Measurements from ENCODE around the gene UHRF1.
A peak's percentile ranks its signal among the peaks of the same experiment; 100 is the strongest.
"Not testable (repeated sequence)": the region's sequence is repeated elsewhere in the genome, so short reads cannot be mapped to it uniquely, and the experiment has no call there.

UHRF1 gene

DNA sequence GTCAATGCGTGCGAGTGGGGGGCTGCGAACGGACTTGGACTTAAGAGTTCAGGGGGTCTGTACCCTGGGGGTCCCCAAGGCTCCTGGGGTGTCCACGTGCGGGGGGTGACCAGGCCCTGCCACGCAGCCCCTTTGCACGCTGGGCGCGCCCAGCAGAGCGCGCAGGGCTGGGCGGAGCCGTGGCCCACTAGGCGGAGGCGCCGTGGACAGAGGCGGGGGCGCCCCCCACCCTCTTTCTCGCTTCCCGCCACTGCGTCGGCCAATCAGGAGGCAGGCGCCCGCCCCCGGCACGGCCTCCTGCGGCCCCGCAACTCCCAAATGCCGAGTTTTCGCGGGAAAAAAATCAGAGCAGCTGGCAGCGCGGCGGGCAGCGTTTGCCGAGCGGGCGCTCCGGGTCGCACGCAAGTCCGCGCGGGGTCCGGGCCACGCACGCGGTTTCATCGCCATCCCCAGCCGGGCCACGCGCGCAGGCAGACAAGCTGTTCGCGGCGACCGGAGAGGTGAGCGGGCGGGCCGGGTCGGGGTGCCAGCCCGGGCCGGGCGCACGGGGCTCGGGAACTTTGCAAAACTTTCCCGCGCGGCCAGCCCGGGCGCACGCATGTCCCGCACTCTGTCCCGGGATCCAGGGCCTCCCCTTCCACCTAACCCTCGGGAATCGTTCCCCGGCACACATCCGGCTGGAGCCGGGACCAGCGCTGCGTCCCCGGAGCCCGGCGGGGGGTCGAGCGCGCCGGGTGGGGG is at the start of gene UHRF1:
TSS of gene UHRF1 (plus strand) at position 346 of the 741 bp plus-strand sequence. CDS start 1,385 bp downstream, outside the sequence.
- DNase-seq = no peak

DNA sequence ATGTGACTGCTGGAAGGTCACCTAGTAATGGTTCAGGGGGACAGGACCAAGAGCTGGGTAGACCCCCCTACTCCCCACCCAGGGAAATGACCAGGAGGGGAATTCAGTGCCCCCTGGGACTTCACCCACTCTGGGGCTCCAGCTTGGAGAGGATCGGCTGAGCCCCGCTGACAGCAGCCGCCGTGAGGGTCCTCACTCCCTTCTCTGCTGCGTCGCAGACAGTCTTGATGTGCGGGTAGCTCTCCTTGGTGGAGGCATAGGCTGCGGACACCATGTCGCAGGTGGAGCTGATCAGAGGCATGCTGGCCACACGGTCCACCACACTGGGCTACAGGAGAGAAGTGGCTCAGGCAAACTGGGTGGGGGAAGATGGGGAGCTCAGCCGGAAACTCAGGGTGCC is 49.6 kb upstream of the UHRF1 start:
- DNase-seq = no peak

DNA sequence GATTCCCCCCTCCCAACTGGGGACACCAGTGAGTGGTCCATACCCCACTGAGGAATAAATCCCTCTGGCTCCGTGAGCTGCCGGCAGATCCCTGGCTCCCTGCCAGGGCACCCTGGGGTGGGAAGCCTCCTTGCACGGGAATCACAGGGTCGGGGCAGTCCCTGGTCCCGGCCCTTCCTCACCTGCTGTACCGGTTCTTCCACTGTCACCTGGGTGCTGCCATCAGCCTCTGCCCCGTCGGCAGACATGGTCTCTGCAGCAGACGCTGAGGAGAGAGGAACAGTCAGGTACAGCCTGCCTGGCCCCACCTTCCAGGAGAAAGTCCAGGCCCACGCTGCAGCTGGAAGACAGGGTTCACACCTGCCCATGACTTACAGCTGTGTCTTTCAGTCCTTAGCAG is 48.2 kb upstream of the UHRF1 start:
- no peak for DNase-seq

DNA sequence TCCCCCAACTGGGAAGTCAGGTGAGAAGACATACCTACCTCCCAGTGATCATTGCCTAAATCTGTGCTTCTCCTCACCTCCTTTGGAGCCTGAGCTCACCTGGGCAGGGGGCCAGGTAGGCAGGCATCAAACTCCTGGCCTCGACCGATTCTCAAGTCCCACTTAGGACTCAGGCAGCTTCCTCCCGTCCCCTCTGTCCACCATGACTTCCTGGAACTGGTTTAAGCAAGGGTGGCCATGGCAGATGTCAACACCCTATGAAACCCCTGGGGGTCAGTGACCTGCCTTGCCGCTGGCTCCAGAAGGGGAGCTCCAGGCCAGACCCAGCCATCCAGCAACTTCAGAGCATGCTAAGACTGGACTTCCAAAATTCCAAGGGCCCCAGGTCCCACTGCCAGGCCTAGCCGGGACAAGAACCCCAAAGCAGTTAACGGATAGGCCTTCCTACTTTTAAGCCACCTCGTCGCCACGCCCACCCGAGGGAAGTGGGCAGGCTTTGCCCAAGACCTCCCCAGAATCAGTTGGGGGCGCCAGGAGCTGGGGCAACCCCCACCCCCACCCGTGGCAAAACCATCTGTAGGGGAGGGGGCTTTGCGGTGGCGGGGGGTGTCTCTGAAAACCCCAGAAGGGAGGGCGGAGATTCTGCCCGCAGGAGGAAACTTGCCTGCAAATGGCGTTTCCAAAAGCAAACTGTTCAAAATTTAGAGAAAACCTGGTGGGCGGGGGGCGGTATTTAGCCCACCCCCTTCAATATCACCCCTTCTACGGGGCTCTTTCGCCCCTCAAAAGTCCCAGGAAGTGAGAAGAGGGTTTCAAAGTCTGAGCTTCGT is 42.5 kb upstream of the UHRF1 start:
- DNase-seq = peak; percentile 49

DNA sequence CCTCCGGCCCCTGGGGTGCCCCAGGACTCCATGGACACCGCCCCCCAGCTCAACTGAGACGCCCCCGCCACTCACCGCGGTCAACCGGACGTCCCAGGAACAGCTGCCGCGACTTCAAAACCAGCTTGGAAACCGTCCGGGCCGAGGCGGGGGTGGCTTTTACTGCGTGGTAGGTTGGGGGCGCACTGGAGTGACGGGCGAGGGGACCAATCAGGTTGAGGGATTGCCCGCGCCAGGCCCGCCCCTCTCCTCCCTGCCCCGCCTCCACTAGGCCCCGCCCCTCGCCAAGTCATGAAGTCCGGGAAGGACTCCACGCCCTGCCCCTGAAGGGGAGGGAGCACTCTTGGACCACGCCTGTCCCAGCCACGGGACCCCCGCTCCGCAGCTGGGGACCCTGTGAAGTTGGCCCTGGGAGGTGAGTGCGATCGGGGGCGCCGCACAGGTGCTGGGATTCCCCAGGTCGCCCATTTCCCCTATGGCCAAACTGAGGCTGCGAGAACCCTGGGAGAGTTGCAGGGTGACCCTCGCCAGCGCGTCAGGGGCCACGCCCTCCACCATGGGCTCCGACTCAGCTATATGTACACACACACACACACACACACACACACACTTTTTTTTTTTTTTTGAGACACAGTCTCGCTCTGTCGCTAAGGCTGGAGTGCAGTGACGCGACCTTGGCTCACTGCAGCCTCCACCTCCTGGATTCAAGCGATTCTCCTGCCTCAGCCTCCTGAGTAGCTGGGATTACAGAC is 41.6 kb upstream of the UHRF1 start, which contains the start of gene PLIN3:
TSS of gene PLIN3 (minus strand) at position 134 of the 752 bp plus-strand sequence. CDS start 6,273 bp downstream, outside the sequence.
- DNase-seq = peak; percentile 87

DNA sequence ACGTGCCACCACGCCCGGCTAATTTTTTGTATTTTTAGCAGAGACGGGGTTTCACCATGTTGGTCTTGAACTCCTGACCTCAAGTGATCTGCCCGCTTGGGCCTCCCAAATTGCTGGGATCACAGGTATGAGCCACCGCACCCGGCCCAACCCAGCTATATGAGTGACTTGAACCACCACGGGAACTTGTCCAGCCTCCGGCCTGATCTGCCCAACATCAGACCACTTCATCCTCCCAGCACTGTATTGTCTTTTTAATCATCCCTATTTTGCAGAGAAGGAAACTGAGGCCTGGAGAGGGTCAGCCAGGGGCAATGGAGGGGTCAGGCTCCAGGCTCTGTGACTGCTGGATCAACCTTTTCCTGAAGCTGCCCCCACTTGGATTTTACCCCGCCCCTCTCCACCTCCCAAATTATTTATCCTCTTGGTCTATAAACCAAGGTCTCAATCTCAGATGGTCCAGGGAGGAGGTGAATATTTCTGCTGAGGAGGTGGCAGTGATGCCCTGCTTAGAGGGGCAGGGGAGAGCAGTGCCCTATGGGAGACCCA is 40.9 kb upstream of the UHRF1 start:
- no peak for DNase-seq

DNA sequence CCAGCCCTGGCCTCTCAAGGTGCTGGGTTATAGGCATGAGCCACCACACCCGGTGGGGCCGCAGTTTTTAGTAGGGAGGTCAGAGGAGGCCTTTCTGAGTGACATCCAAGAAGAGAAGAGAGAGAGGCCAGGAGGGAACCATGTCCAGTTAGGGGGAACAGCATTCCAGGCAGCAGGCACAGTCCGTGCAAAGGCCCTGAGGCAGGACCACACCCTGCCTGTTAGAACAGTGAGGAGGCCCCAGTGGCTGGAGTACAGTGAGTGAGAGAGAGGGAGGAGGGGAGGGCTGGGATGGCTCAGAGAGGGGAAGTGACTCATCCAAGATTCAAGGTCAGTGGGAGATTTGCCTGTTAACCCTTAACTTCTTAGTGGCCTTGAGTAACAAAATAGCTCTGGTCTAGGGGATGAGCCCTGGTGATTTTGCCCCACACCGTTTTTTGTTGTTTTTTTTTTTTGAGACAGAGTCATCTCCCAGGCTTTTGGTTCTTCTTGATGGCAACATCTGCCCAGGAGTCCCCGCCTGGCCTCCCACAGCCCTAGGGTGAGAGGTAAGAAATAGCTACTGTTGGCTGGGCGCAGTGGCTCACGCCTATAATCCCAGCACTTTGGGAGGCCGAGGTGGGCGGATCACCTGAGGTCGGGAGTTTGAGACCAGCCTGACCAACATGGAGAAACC is 39.1 kb upstream of the UHRF1 start:
- DNase-seq = no peak

DNA sequence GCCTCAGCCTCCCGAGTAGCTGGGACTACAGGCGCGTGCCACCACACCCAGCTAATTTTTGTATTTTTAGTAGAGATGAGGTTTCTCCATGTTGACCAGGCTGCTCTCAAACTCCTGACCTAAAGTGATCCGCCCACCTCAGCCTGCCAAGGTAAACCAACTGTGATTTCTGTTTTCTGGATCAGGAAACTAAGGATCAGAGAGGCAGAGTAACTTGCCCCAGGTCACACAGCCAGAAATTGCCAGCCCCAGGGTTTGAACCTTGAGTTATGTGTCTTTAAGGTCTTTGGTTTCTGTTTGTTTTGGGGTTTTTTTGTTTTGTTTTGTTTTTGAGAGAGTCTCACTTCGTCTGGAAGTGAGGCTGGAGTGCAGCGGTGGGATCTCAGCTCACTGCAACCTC is 37.6 kb upstream of the UHRF1 start:
- no peak for DNase-seq

DNA sequence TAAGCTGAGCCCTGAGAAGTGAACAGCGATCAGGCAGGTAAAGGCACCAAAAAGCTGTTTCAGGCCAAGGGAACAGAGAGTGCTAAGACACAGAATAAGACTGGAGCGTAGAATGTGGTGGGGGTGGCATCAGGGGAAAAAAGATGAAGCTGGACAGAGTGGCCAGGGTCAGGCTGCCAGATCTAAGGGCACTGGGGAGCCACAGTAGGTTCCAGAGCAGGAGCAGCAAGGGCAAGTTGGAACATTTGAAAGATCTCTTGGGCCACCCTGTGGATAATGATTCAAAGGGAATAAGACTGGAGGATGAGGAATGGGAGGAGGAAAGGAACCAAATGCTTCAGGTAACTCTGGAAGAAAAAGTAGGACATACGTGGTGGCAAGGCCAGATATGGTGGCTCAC is 35.4 kb upstream of the UHRF1 start:
- DNase-seq = no peak

DNA sequence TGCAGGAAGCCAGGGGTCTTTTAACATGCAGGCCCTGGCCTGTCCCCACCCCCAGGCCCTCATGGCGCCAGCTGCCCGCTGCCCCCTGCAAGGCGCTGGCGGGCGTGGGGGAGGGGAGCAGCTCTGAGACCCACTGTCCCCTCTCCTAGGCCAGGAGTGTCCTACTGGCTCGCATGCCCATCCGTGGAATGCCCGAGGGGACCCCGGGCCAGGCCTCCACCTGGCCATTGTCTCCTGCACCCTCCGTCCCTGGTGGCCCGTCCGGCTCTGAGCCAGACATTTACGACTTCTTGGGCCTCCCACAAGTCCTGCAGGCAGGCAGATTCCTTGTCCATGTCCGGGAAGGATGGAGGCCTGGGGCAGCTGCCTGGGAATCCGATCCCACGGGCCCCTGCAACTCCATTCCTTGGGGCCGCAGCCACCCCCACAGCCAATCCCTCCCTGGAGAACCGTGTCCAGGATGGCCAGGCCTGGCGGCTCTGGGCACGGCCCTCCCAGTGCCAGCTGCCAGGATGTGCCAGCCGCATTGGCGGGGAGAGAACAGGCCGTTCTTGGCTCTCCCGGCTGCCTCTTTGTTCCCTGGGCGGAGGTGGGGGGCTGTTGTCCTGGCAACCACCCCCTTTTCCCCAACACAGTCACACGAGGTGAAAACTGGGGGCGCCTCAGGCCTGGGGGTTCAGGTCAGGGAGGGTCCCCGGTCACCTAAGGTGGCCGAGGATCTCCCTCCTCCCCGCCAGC is 31.4 kb upstream of the UHRF1 start:
- no peak for DNase-seq

DNA sequence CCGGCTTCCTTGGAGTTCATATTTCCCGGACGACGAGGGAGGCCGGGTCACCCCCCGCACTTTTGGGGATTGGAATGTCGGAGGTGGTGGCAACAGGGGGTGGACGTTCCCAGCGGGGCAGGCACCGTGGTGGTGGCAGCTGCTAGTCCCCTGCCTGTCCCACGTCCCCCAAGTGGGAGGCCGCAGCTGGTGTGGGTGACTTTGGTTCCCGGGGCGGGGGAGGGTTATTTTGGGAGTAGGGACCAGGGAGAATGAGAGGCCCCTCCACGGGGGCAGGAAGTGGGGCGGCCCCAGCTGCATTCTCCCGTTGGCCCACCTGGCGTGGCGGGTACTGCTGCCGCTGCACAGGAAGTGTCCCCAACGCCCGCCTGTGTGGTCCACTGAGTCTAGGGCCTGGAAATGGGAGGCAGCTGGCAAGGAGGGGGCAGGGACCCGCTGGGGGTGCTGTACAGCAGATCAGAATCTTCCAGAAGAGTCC is 30.8 kb upstream of the UHRF1 start:
- DNase-seq = no peak

DNA sequence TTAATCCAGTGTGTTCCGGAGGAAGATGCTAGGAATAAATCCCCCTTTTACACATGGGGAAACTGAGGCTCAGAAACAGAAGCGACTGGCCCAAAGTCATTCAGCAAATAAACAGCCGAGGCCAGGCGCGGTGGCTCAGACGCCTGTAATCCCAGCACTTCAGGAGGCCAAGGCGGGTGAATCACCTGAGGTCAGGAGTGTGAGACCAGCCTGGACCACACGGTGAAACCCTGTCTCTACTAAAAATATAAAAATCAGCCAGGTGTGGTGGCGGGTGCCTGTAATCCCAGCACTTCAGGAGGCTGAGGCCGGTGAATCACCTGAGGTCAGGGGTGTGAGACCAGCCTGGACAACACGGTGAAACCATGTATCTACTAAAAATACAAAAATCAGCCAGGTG is 30.3 kb upstream of the UHRF1 start:
- no peak for DNase-seq

DNA sequence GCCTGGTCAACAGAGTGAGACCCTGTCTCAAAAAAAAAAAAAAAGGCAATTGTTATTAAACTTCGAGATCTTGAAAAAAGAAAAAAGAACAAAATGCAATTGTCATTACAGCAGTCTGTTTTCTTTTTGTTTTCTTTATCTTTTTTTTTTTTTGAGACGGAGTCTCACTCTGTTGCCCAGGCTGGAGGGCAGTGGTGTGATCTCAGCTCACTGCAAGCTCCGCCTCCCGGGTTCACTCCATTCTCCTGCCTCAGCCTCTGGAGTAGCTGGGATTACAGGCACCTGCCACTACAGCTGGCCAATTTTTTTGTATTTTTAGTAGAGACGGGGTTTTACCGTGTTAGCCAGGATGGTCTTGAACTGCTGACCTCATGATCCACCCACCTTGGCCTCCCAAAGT is 26.4 kb upstream of the UHRF1 start:
- DNase-seq = not testable (repeated sequence)

DNA sequence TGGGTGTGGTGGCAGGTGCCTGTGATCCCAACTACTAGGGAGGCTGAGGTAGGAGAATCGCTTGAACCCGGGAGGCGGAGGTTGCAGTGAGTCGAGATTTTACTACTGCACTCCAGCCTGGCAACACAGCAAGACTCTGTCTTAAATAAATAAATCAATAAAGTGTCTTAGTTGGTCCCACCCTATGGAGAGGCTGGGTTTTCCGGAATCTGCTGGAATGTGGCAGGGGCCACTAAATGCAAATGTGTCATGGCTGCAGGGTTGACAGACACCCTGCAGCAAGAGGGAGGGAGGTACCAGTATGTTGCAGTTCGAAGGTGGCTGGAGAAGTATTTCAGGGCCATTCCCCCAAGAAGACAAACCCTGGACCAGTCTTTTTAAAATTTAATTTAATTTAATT is 24.3 kb upstream of the UHRF1 start:
- not testable (repeated sequence) for DNase-seq

DNA sequence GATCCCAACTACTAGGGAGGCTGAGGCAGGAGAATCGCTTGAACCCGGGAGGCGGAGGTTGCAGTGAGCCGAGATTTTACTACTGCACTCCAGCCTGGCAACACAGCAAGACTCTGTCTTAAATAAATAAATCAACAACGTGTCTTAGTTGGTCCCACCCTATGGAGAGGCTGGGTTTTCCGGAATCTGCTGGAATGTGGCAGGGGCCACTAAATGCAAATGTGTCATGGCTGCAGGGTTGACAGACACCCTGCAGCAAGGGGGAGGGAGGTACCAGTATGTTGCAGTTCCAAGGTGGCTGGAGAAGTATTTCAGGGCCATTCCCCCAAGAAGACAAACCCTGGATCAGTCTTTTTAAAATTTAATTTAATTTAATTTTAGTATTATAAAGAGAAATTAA is 21.5 kb upstream of the UHRF1 start:
- not testable (repeated sequence) for DNase-seq

DNA sequence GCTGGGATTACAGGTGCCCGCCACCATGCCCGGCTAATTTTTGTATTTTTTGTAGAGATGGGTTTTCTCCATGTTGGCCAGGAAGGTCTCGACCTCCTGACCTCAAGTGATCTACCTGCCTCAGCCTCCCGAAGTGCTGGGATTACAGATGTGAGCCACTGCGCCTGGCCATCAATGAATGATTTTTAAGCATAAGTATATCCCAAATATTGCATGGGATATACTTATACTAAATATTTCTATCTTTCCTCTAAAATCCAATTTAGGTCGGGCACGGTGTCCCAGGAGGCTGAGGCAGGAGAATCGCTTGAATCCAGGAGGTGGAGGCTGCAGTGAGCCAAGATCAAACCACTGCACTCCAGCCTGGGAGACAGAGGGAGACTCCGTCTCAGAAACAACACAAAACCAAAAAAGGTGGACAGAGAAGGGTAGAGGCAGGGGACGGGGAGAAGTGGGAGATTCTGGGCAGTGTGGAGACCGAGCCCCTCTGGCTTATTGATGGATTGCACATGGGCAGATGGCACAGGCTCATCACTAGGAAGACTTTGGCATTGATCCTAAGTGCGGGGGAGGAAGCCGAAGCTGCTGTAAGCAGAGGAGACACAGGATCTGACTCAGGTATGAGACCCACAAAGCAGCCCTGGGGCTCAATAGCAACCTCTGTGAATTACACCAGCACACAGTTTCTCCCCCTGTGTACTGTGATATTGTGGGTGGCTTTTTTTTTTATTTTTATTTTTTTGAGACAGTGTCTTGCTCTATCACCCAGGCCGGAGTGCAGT is 20.1 kb upstream of the UHRF1 start:
- no peak for DNase-seq

DNA sequence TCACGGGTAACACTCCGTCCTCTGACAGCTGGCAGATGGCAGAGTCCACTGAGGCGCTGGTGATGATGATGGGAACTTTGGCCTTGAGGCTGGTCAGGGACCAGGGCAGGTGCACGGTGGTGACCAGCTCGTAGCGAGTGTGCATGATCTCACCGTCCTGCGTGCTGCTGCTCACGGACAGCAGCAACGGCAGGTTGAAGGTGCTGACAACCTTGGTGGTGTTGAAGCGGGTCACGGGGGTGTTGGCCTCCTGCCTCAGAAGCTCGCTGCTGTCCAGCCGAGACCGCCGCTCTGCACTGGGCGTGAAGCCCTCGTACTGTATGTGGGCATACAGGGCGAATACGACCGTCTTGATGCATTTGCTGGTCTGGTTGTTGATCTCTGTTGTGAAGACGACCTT is 18.2 kb upstream of the UHRF1 start:
- DNase-seq = no peak

DNA sequence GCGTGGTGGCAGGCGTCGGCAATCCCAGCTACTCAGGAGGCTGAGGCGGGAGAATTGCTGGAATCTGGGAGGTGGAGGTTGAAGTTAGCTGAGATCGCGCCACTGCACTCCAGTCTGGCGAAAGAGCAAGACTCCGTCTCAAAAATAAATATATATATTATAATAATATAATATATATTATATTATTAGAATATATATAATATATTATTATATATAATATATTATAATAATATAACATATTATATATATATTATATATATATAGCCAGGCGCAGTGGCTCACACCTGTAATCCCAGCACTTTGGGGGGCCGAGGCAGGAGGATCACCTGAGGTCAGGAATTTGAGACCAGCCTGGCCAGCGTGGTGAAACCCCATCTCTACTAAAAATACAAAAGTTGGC is 16.3 kb upstream of the UHRF1 start:
- not testable (repeated sequence) for DNase-seq

DNA sequence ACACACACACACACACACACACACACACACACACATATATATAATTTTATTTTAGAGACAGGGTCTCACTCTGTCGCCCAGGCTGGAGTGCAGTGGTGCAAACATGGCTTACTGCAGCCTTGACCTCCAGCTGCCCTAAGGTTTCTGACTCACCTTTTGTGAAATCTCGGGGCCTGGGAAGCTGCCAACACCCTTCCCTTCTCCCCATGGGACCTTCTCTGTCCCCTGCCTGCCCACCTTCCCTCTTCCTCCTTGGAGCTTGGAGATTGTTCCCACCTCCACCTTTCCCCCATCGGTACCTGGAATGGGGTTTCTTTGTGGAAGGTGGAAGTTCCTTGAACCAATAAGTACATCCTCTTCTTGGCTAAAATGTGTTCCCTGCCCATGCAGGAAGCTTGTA is 12.9 kb upstream of the UHRF1 start:
- DNase-seq = no peak

DNA sequence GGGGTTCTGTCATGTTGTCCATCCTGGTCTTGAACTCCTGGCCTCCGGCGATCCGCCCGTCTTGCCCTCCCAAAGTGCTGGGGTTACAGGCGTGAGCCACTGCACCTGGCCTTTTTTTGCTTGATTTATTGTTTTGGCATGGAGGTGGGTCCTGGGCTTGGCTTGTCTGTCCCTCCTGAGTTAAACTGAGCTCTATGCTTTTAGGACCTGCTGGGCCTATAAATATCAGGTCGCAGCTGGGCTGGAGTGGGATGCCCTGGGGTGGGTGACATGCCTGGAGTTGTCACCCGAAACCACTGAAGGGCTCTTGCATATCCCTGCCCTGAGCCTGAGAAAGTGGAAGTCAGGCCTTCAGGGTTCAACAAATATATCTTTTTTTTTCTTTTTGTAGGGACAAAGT is 12.2 kb upstream of the UHRF1 start:
- no peak for DNase-seq

DNA sequence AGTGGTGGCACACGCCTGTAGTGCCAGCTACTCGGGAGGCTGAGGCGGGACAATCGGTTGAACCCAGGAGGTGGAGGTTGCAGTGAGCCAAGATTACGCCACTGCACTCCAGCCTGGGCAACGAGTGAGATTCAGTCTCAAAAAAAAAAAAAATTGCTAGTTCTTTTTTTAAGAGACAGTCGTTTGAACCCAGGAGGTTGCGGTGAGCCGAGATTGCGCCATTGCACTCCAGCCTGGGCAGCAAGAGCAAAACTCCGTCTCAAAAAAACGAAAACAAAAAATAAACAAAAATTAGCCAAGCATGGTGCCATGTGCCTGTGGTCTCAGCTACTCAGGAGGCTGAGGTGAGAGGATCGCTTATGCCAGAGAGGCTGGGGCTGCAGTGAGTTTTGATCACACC is 8.4 kb upstream of the UHRF1 start:
- not testable (repeated sequence) for DNase-seq
